Measurements from ENCODE around the gene TTLL3.
A peak's percentile ranks its signal among the peaks of the same experiment; 100 is the strongest.
"Not testable (repeated sequence)": the region's sequence is repeated elsewhere in the genome, so short reads cannot be mapped to it uniquely, and the experiment has no call there.

The TTLL3 gene

DNA sequence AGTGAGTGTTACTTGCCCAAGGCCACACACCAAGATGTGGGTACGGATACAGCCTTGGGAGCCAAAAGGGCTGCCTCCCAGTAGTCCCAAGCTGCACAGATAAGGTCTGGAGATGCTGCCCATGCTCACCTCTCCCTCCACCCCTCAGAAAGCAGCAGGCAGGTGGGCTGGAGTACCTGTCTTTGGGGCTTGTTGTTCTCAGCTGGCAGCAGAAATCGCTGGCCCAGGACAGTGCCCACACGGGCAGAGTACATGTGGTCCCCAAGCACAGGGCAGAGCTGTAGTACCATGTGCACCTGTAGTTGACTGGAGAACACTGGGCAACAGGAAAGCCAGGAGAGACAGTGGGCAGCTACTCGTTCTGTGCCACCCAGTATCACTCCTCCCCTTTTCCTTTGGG is 28.8 kb downstream of the TTLL3 start:
- no peak for DNase-seq

DNA sequence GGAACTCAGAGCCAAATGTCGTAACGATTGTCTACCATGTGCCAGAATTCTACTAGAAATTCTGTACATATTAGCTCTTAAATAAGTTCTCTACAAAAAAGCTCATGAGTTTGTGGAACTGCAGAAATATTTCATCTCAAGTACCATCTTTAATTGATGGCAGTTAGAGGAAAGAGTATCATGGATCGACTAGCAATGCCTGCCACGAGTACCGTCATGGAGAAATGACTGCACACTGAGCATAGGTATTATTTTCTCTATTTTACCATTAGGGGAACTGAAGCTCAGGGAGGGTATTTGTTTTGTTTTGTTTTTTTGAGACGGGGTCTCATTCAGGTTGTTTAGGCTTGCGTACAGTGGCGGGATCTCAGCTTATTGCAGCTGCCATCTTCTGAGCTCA is 31.0 kb downstream of the TTLL3 start:
- no peak for DNase-seq

GRCh38 chr3:9843715-9844438 is 33.8 kb downstream of the TTLL3 start, which contains the start of gene RPUSD3:
Gene RPUSD3 (minus strand): TSS chr3:9844008. CDS start chr3:9843990, 18 bp downstream.
- peak; percentile 78 for DNase-seq

DNA sequence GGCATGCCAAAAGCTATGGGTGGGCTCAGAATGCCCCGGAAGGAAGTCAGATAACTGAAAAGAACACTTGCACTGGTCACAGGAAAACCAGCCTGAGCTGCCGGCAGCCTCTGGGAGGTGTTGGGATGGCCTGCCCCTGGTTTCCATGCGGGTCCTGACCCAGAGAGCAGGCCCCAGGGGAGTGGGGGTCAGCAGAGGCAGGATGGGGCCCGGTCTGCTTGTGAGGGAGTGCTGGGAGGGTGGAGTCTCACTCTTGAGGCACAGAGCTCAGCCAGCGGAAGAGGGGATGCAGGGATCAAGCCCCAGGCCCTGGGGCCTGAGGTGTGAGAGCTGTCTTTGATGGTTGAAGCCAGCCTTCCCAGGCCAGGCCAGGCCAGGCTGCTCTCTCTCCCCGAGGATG is 36.2 kb downstream of the TTLL3 start:
- DNase-seq: no peak

- no peak for DNase-seq
Measured at GRCh38 chr3:9846931-9847488, 36.9 kb downstream of the TTLL3 start.

DNA sequence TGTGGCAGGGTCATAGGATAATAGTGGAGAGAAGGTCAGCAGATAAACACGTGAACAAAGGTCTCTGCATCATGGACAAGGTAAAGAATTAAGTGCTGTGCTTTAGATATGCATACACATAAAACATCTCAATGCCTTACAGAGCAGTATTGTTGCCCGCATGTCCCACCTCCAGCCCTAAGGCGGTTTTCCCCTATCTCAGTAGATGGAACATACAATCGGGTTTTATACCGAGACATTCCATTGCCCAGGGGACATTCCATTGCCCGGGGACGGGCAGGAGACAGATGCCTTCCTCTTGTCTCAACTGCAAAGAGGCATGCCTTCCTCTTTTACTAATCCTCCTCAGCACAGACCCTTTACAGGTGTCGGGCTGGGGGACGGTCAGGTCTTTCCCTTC is 37.8 kb downstream of the TTLL3 start:
- not testable (repeated sequence) for DNase-seq

- DNase-seq: not testable (repeated sequence)
Measured at GRCh38 chr3:9848860-9849259, 38.8 kb downstream of the TTLL3 start.

DNA sequence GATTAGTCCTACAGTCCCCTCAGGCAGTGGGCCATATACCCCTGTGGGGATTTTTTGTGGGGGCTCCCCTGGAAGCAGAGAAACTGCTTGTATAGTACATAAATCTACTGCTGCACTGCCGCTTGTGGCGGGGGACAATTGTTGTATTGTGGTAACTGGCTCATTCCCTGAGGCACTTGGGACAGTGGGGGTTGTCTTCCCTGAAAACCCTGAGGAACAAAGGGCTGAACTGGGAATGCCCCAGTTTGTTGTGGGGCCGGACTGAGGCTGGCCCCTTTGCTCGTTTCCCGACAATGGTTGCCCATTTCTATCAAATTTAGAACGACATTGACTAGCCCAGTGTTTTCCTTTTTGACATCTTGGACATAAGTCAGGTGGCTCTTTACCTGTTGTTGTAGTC is 41.3 kb downstream of the TTLL3 start:
- not testable (repeated sequence) for DNase-seq

- not testable (repeated sequence) for DNase-seq
Measured at GRCh38 chr3:9851926-9852325, 41.9 kb downstream of the TTLL3 start.

GRCh38 chr3:9852528-9852927 is 42.5 kb downstream of the TTLL3 start:
- no peak for DNase-seq

GRCh38 chr3:9854291-9854940 is 44.4 kb downstream of the TTLL3 start:
- DNase-seq: not testable (repeated sequence)

DNA sequence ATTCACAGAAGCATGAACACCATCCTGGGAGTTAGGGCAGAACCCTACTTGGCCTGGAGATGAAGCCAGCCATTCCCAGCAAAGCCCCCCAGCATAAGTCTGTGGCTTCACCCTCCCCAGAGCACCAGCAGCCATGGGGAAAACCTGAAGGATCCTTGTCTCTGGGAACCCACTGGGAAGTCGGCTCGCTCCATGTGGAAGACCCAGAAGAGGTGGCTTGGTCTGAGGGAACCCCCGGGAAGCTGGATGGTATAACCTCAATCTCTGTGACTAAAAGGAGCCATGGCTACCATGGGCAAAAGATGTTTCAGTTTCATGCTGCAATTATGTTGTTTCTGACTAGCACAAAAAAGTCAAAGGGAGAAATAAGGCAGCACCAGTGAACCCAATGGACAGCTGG is 45.5 kb downstream of the TTLL3 start:
- no peak for DNase-seq

- no peak for DNase-seq
Measured at GRCh38 chr3:9859530-9860025, 49.5 kb downstream of the TTLL3 start.

DNA sequence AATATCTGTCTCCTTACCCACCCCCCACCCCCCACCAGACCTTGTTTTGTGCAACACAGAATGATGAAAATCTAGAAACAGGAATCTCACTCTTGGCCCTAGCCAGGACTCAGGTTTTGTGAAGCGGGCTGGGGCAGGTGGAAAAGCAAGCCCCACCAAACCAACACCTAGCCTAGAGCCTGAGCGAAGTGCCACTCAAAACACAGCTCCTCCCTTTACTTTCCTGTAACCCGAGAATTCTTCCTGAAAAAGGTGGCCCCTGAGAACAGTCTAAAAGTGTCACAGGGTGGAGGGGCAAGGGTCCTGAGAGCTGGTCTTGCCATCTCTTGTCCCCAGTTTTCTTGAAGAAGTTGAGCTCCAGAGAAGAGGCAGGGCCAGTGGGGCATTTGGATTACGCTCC is 51.1 kb downstream of the TTLL3 start:
- DNase-seq: no peak

GRCh38 chr3:9861626-9862130 is 51.6 kb downstream of the TTLL3 start:
- DNase-seq: no peak

- DNase-seq: no peak
Measured at GRCh38 chr3:9862391-9863057, 52.5 kb downstream of the TTLL3 start.

- no peak for DNase-seq
Measured at GRCh38 chr3:9863058-9863772, 53.2 kb downstream of the TTLL3 start.

- no peak for DNase-seq
Measured at GRCh38 chr3:9864200-9864927, 54.3 kb downstream of the TTLL3 start.

GRCh38 chr3:9865125-9865637 is 55.1 kb downstream of the TTLL3 start:
- DNase-seq: not testable (repeated sequence)

GRCh38 chr3:9866639-9867038 is 56.6 kb downstream of the TTLL3 start:
- no peak for DNase-seq

DNA sequence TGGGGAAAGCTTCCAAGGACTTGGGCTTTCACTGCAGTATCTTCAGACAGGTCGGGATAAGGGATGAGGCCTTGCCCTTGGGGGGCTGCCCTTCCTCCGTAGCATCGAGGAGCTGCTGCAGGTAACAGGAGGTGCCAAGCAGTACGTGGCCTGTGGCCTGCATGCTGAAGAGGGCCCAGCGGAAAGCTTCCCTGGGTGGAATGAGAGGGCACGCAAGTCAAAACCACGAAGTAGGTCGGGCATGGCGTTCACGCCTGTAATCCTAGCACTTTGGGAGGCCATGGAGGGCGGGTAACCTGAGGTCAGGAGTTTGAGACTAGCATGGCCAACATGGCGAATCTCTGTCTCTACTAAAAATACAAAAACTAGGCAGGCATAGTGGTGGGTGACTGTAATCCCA is 57.0 kb downstream of the TTLL3 start:
- no peak for DNase-seq

- no peak for DNase-seq
Measured at GRCh38 chr3:9869955-9870354, 59.9 kb downstream of the TTLL3 start.

Data from amniotic stem cell (primary cell).